ENCODE results near the gene IZUMO4. TPM values are rescaled to one million over a fixed set of nuclear protein-coding genes. Genes with fewer than 3 reads are reported as not detected.
"Not testable (repeated sequence)": the region's sequence is repeated elsewhere in the genome, so short reads cannot be mapped to it uniquely, and the experiment has no call there.

IZUMO4 gene
- total and polyA plus RNA-seq, 5 donors = 1.1 to 3.3 (median 2.5) TPM

- H3K27me3 ChIP-seq (ENCODE audit: control insufficient read depth, insufficient read depth); H3K4me1 ChIP-seq (ENCODE audit: control insufficient read depth, insufficient read depth, low read length); DNase-seq; ATAC-seq; intact Hi-C loops (cut with DNase I); H3K9me3 ChIP-seq (ENCODE audit: control insufficient read depth, low read length); H3K4me3 ChIP-seq (ENCODE audit: low read length): not testable (repeated sequence)
- peak overlapping the region; percentile 31 for H3K27ac ChIP-seq (ENCODE audit: low read length)
- 73% methylated on average over 13 of the region's 13 CpGs for WGBS
Measured at GRCh38 chr19:2086695-2087620, 9.8 kb upstream of the IZUMO4 start.

GRCh38 chr19:2087621-2088100 is 9.1 kb upstream of the IZUMO4 start:
- Histone ChIP-seq H3K4me3 (ENCODE audit: low read length) (no peak overlapping the region), H3K27ac (ENCODE audit: low read length) (peak overlapping the region; percentile 31), H3K27me3 (ENCODE audit: control insufficient read depth, insufficient read depth) (no peaks in the 10 kb centered on the region), H3K9me3 (ENCODE audit: control insufficient read depth, low read length) (no peaks in the 10 kb centered on the region), H3K4me1 (ENCODE audit: control insufficient read depth, insufficient read depth, low read length) (peaks cover 7% of the 10 kb centered on the region)
- no peak for DNase-seq
- no peak for ATAC-seq
- WGBS = 75% methylated on average over 14 of the region's 14 CpGs
- intact Hi-C loops (cut with DNase I) = no loop called here

- H3K27me3 ChIP-seq (ENCODE audit: control insufficient read depth, insufficient read depth) = no peaks in the 10 kb centered on the region
- intact Hi-C loops (cut with DNase I) = no loop called here
- no peak overlapping the region for H3K4me3 ChIP-seq (ENCODE audit: low read length)
- H3K9me3 ChIP-seq (ENCODE audit: control insufficient read depth, low read length) = no peaks in the 10 kb centered on the region
- ATAC-seq (no peak), DNase-seq (no peak)
- peaks cover 7% of the 10 kb centered on the region for H3K4me1 ChIP-seq (ENCODE audit: control insufficient read depth, insufficient read depth, low read length)
- 74% methylated on average over 16 of the region's 16 CpGs for WGBS
- H3K27ac ChIP-seq (ENCODE audit: low read length) = no peak overlapping the region
Measured at GRCh38 chr19:2089001-2089711, 7.6 kb upstream of the IZUMO4 start.

GRCh38 chr19:2089727-2090053 is 7.0 kb upstream of the IZUMO4 start:
- Histone ChIP-seq H3K4me1 (ENCODE audit: control insufficient read depth, insufficient read depth, low read length) (peaks cover 10% of the 10 kb centered on the region), H3K27ac (ENCODE audit: low read length) (no peak overlapping the region), H3K4me3 (ENCODE audit: low read length) (no peak overlapping the region), H3K27me3 (ENCODE audit: control insufficient read depth, insufficient read depth) (no peaks in the 10 kb centered on the region), H3K9me3 (ENCODE audit: control insufficient read depth, low read length) (no peaks in the 10 kb centered on the region)
- WGBS = 62% methylated on average over 2 of the region's 2 CpGs
- no peak for DNase-seq
- intact Hi-C loops (cut with DNase I) = no loop called here
- ATAC-seq = no peak

GRCh38 chr19:2091926-2092525 is 4.7 kb upstream of the IZUMO4 start:
- H3K27me3 ChIP-seq (ENCODE audit: control insufficient read depth, insufficient read depth); intact Hi-C loops (cut with DNase I); H3K9me3 ChIP-seq (ENCODE audit: control insufficient read depth, low read length); DNase-seq; H3K4me1 ChIP-seq (ENCODE audit: control insufficient read depth, insufficient read depth, low read length); H3K27ac ChIP-seq (ENCODE audit: low read length); ATAC-seq; H3K4me3 ChIP-seq (ENCODE audit: low read length): not testable (repeated sequence)
- 93% methylated on average over 13 of the region's 13 CpGs for WGBS

GRCh38 chr19:2096034-2096479 is 658 bp upstream of the IZUMO4 start, which contains the start of gene MOB3A:
Gene MOB3A, minus strand, starts transcription at chr19:2096326. Its CDS starts 17,766 bp downstream, at chr19:2078560.
- peak within 1 kb of the TSS; percentile 68 for H3K4me3 ChIP-seq (ENCODE audit: low read length)
- WGBS = under 1% methylated on average over 56 of the region's 56 CpGs
- intact Hi-C loops (cut with DNase I) = no loop called here
- peak within 1 kb of the TSS; percentile 79 for H3K27ac ChIP-seq (ENCODE audit: low read length)
- peaks cover 3% of the 10 kb centered on the region for H3K4me1 ChIP-seq (ENCODE audit: control insufficient read depth, insufficient read depth, low read length)
- H3K27me3 ChIP-seq (ENCODE audit: control insufficient read depth, insufficient read depth) = no peaks in the 10 kb centered on the region
- DNase-seq (peak; percentile 92 to 97 (median 97)), ATAC-seq (peak; percentile 74 to 75)
- no peaks in the 10 kb centered on the region for H3K9me3 ChIP-seq (ENCODE audit: control insufficient read depth, low read length)

- intact Hi-C loops (cut with DNase I) = no loop called here
- ATAC-seq = no peak
- H3K27ac ChIP-seq (ENCODE audit: low read length) = peak overlapping the region; percentile 11
- peak; percentile 46 to 73 (median 72) for DNase-seq
- peak overlapping the region; percentile 11 for H3K4me3 ChIP-seq (ENCODE audit: low read length)
- H3K27me3 ChIP-seq (ENCODE audit: control insufficient read depth, insufficient read depth) = no peaks in the 10 kb centered on the region
- 26% methylated on average over 30 of the region's 30 CpGs for WGBS
- H3K4me1 ChIP-seq (ENCODE audit: control insufficient read depth, insufficient read depth, low read length) = peaks cover 3% of the 10 kb centered on the region
- no peaks in the 10 kb centered on the region for H3K9me3 ChIP-seq (ENCODE audit: control insufficient read depth, low read length)
Measured at GRCh38 chr19:2097203-2097885, 629 bp downstream of the IZUMO4 start.

GRCh38 chr19:2097886-2098327 is 1.2 kb downstream of the IZUMO4 start:
- no peak overlapping the region for H3K4me3 ChIP-seq (ENCODE audit: low read length)
- no peaks in the 10 kb centered on the region for H3K27me3 ChIP-seq (ENCODE audit: control insufficient read depth, insufficient read depth)
- 80% methylated on average over 23 of the region's 23 CpGs for WGBS
- intact Hi-C loops (cut with DNase I) = no loop called here
- ATAC-seq (no peak), DNase-seq (peak in 1 of 3 donors; percentile 74)
- H3K27ac ChIP-seq (ENCODE audit: low read length) = no peak overlapping the region
- H3K4me1 ChIP-seq (ENCODE audit: control insufficient read depth, insufficient read depth, low read length) = peaks cover 3% of the 10 kb centered on the region
- no peaks in the 10 kb centered on the region for H3K9me3 ChIP-seq (ENCODE audit: control insufficient read depth, low read length)

GRCh38 chr19:2099054-2099501 is 2.4 kb downstream of the IZUMO4 start:
- H3K27ac ChIP-seq (ENCODE audit: low read length) = no peak overlapping the region
- H3K4me1 ChIP-seq (ENCODE audit: control insufficient read depth, insufficient read depth, low read length) = peaks cover 3% of the 10 kb centered on the region
- no peak for ATAC-seq
- H3K9me3 ChIP-seq (ENCODE audit: control insufficient read depth, low read length) = no peaks in the 10 kb centered on the region
- H3K27me3 ChIP-seq (ENCODE audit: control insufficient read depth, insufficient read depth) = no peaks in the 10 kb centered on the region
- no peak overlapping the region for H3K4me3 ChIP-seq (ENCODE audit: low read length)
- 69% methylated on average over 16 of the region's 16 CpGs for WGBS
- no peak for DNase-seq
- intact Hi-C loops (cut with DNase I) = no loop called here

- Histone ChIP-seq H3K4me3 (ENCODE audit: low read length) (no peak overlapping the region), H3K27ac (ENCODE audit: low read length) (no peak overlapping the region), H3K27me3 (ENCODE audit: control insufficient read depth, insufficient read depth) (no peaks in the 10 kb centered on the region), H3K4me1 (ENCODE audit: control insufficient read depth, insufficient read depth, low read length) (no peaks in the 10 kb centered on the region), H3K9me3 (ENCODE audit: control insufficient read depth, low read length) (no peaks in the 10 kb centered on the region)
- intact Hi-C loops (cut with DNase I) = no loop called here
- ATAC-seq = no peak
- DNase-seq = peak in 1 of 3 donors; percentile 32
- WGBS = 88% methylated on average over 39 of the region's 39 CpGs
Measured at GRCh38 chr19:2099937-2100718, 3.4 kb downstream of the IZUMO4 start.

Measured in right cardiac atrium (tissue), 5 donors.